NCI-H146 (cell line): ENCODE measurements around the gene CDR2.

ENCODE experiments used
- DNase-seq: peaks from one replicate; lab custom pipeline; 2025; lab: John Stamatoyannopoulos, UW

The CDR2 gene

GRCh38 chr16:22324787-22325597 is 49.4 kb downstream of the CDR2 start:
- no peak for DNase-seq

- no peak for DNase-seq
Measured at GRCh38 chr16:22323959-22324786, 50.2 kb downstream of the CDR2 start.

- no peak for DNase-seq
Measured at GRCh38 chr16:22323173-22323958, 51.1 kb downstream of the CDR2 start.

GRCh38 chr16:22322741-22323140 is 51.7 kb downstream of the CDR2 start:
- no peak for DNase-seq

GRCh38 chr16:22322021-22322471 is 52.4 kb downstream of the CDR2 start:
- no peak for DNase-seq

- DNase-seq = peak; percentile 76
Measured at GRCh38 chr16:22321340-22322001, 52.9 kb downstream of the CDR2 start.

GRCh38 chr16:22320572-22321339 is 53.7 kb downstream of the CDR2 start:
- DNase-seq = no peak

- DNase-seq = no peak
Measured at GRCh38 chr16:22318690-22319358, 55.6 kb downstream of the CDR2 start.

GRCh38 chr16:22317625-22318024 is 56.8 kb downstream of the CDR2 start:
- no peak for DNase-seq

- DNase-seq = no peak
Measured at GRCh38 chr16:22317001-22317530, 57.4 kb downstream of the CDR2 start.

- DNase-seq = no peak
Measured at GRCh38 chr16:22316411-22316811, 58.0 kb downstream of the CDR2 start.

- no peak for DNase-seq
Measured at GRCh38 chr16:22315979-22316378, 58.4 kb downstream of the CDR2 start.

GRCh38 chr16:22314661-22315626 is 59.5 kb downstream of the CDR2 start:
- no peak for DNase-seq

GRCh38 chr16:22313876-22314470 is 60.4 kb downstream of the CDR2 start:
- DNase-seq = no peak

- no peak for DNase-seq
Measured at GRCh38 chr16:22312897-22313781, 61.3 kb downstream of the CDR2 start.

- DNase-seq = no peak
Measured at GRCh38 chr16:22311520-22311919, 62.9 kb downstream of the CDR2 start.

GRCh38 chr16:22308824-22309520 is 65.4 kb downstream of the CDR2 start:
- no peak for DNase-seq
